HG03439 (cell line): ENCODE results near the gene COL26A1.

Experiments used
- ATAC-seq: cut with Tn5 transposase; IDR thresholded peaks from one replicate; pipeline ENCODE4 v1.9.1; 2021; ENCODE audit warnings: mild to moderate bottlenecking, moderate library complexity; ENCODE audit not compliant: unreplicated experiment

Gene COL26A1

DNA sequence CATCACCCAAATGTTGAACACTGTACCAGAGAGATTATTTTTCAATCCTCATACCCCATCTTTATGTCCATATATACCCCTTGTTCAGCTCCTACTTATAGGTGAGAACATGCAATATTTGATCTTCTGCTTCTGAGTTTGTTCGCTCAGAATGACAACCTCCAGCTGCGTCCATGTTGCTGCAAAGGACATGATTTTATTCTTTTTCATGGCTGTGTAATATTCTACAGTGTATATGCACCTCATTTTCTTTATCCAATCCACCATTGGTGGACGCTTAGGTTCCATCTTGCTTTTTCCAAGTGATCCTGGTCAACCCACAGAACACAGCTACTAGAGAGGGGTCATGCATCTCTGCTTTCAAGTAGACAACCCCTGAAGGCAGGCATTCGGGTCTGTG is 166.9 kb downstream of the COL26A1 start:
- ATAC-seq, result no peak

DNA sequence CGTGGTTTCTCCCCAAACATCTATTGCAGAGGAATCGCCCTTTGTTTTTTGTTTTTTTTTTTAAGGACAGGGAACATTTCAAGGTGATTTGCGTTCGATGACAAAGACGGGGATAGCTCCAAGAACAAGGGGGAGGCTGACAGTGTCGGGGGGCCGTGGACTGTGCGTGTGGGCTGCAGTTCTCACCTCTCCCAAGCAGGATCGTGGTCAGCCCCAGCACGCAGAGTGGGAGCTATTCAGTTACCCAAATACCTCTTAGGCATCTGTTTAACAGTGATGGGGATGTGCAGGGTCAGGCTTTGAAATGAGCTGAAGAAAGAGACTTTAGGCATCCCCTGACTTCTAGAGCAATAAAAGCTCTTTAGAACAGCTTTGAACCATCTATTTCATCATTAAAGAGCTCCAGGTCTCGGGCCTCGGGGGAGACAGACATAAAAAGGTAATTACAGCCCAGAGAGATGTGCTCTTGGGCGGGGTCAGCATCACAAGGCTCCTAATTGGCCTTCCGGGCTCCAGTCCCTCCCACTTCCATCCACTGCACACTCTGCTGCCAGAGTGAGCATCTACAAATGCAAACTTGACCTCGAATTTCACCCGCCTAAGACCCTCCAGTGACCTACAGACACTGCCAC is 169.2 kb downstream of the COL26A1 start:
- ATAC-seq, result no peak

- ATAC-seq, result no peak
Observed at GRCh38 chr7:101532400-101533102, 169.9 kb downstream of the COL26A1 start.

DNA sequence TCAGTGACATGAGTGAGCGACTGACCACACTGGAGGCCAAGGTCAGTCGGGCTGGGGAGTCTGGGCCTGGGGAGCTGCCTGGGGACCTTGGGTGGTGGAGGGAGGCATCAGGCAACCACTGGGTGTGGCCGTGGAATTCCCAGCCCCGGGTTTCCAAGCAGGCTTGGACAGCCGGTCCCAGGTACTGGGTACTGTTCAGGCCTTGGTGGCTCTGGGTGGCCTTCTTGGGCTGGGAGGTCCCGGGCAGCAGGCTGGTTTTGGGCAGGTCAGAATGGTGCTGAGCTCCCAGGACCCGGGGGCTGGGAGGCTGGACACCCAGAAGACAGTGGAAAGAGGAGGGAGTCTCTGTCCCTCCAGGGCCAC is 170.4 kb downstream of the COL26A1 start:
- ATAC-seq, result no peak

GRCh38 chr7:101534015-101534803 is 171.5 kb downstream of the COL26A1 start:
- no peak for ATAC-seq

DNA sequence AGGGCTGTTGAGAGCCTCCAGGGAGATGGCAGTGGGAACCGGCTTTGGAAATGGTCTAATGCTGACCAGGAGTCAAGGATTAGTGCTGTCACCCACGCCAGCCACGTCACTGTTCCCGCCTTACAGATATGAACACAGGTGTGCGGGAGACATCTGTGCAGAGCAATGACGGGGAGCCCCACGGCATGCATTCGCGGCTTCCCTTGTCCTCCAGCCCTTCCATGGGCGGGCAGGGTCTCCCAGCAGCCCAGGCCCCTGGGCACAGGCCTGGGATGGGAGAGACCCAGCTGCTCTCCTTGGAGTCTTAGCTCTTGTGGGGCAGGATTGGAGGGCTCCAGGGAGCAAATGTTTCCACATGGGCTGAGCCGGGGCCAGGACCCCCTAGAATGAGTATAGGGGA is 172.2 kb downstream of the COL26A1 start:
- ATAC-seq, result no peak

DNA sequence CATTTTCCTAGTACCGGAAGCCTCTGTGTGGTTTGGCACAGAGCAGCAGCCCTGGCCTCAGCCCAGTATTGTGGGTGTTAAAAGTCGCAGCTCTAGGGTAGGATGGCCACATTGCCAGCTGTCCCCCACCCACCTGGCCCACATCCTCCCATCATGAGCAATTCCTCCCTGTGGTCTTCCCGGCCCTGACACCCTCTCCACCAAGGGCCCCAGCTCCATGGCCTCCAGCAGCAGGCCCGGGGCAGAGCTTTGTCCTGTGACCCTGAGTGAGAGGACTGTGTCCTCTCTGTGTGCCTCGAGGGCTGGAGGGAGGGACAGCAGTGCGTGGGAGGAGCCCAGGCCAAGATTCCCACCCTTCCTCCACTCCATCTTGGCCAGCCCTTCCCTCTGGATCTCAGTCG is 172.7 kb downstream of the COL26A1 start:
- ATAC-seq, result no peak

GRCh38 chr7:101536232-101536631 is 173.6 kb downstream of the COL26A1 start:
- no peak for ATAC-seq

DNA sequence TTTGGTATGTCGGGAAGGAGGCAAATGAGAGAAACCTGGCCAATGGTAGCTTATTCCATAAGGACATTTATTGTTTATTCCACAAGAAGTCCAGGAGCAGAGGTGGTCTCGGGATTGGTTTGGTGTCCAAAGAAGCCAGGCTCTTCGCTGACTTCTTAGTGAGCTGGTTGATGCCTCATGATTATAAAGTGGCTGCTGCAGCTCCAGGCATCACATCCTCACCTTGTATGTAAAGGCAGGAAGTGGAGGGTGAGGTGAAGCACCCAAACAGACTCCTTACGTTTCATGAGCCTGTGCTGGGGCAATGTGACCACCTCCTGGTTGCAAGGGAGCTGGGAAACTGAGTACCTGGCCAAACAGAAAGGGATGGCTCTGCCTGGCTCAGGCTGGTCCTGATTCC is 174.0 kb downstream of the COL26A1 start:
- no peak for ATAC-seq

DNA sequence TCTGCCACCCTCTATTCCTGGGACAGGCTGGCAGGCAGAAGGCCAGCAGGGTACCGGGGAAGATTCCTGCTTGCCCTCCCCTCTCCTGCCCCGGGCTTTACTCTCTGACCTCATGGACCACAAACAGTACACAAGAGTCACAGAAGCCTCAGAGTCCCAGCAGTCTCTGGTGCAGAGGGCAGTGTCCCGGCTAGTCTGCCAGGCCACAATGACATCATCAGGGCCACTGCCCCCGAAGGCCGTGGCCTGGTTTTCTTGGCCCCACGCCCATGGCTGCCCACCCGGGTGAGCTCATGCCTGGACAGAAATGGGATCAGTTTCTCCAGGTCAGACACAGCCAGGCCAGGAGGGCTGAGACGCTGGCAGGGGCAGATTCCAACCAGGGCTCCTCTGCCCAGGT is 174.5 kb downstream of the COL26A1 start:
- ATAC-seq, result no peak

GRCh38 chr7:101537935-101538595 is 175.4 kb downstream of the COL26A1 start:
- no peak for ATAC-seq

GRCh38 chr7:101538596-101539459 is 176.2 kb downstream of the COL26A1 start:
- no peak for ATAC-seq

DNA sequence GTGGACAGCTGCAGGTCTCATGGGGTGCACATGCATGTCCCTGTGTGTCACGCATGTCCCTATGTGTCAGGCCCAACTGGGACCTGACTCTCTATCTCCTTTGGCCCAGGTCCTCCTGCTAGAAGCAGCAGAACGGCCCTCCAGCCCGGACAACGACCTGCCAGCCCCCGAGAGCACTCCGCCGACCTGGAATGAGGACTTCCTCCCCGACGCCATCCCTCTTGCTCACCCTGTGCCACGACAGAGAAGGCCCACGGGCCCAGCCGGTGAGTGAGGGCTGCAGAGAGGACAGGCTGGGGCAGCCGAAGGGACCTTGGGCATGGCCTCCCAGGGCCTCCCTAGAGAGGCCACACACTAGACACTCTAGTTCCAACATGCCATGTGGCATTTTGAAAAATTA is 177.1 kb downstream of the COL26A1 start:
- ATAC-seq, result no peak

GRCh38 chr7:101542527-101543241 is 180.0 kb downstream of the COL26A1 start:
- ATAC-seq, result no peak

DNA sequence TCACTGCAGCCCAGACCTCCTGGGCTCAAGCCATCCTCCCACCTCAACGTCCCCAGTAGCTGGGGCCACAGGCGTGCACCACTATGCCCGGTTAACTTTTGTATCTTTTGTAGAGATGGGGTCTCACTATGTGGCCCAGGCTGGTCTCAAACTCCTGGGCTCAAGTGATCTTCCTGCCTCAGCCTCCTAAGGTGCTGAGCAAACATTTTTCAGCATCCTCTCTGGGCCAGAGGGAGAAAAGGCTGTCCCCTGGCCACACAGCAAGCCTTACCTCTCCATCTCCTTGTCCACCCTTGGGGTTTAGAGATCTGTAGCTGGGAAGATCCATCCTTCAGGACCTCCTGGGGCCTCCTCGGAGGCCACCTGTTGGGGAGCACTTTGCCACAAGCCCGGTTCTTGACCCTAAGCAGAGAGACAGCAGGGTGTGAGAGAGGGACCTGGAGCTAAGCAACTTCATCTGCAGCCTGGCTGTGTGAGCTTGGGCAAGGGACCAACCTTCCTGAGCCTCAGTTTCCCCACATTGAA is 180.6 kb downstream of the COL26A1 start:
- no peak for ATAC-seq

- no peak for ATAC-seq
Observed at GRCh38 chr7:101543846-101544245, 181.2 kb downstream of the COL26A1 start.

GRCh38 chr7:101545441-101546190 is 182.9 kb downstream of the COL26A1 start:
- no peak for ATAC-seq

- ATAC-seq, result no peak
Observed at GRCh38 chr7:101546308-101546936, 183.7 kb downstream of the COL26A1 start.
